GM12872 (cell line): ENCODE results near the gene WDR38.

ENCODE experiments used
- CTCF ChIP-seq: IDR thresholded peaks from 3 replicates; pipeline ENCODE4 v1.5.1; 2011; ENCODE audit warnings: low read depth, mild to moderate bottlenecking, low read length, moderate library complexity; ENCODE audit not compliant: insufficient read depth

The WDR38 gene

GRCh38 chr9:124857533-124858162 lies 4.4 kb downstream of the WDR38 start:
- no peak for TF ChIP-seq CTCF

GRCh38 chr9:124858330-124859046 lies 5.2 kb downstream of the WDR38 start:
- TF ChIP-seq CTCF, result 0 out of 3 replicates have a peak, but pooled peaks have one; percentile 24

- TF ChIP-seq CTCF, result no peak
These were observed 6.7 kb downstream of the WDR38 start for GRCh38 chr9:124859803-124860581.

- TF ChIP-seq CTCF, result no peak
These were observed 7.5 kb downstream of the WDR38 start for GRCh38 chr9:124860582-124861341.

- TF ChIP-seq CTCF, result peak; percentile 27; the same call in 1 of the 3 replicates
These were observed 8.3 kb downstream of the WDR38 start, which contains the start of the genes ARPC5L and RPL35 for GRCh38 chr9:124861342-124862229. Gene ARPC5L (plus strand): TSS chr9:124862130. CDS start chr9:124869291, 7,161 bp downstream. Gene RPL35 (minus strand): TSS chr9:124861957. CDS start chr9:124861912, 45 bp downstream.

GRCh38 chr9:124863371-124863871 lies 10.2 kb downstream of the WDR38 start:
- TF ChIP-seq CTCF, result no peak
